ENCODE results near the gene EIF4G3. TPM values are rescaled to one million over a fixed set of nuclear protein-coding genes. Genes with fewer than 3 reads are reported as not detected.

The EIF4G3 gene
- total and polyA plus RNA-seq, 9 of the 15 experiments (the other 6 are each of a cell fraction or from before 2014, with no cell fraction given), result 6.7 to 40.5 (median 32.1) TPM

GRCh38 chr1:21189421-21189820 lies 12.7 kb upstream of the EIF4G3 start:
- Histone ChIP-seq H3K4me2 (ENCODE audit: insufficient read depth, low read length) (no peak overlapping the region), H3K79me2 (ENCODE audit: control insufficient read depth, insufficient read depth, low read length) (no peaks in the 10 kb centered on the region), H3K4me1 (replicated peaks in 1 of 2; ENCODE audit: control insufficient read depth in 2 of 2, insufficient read depth in 2 of 2, low read length in 2 of 2) (no peaks in the 10 kb centered on the region), H3K27ac (ENCODE audit: extremely low read depth, low read depth, low read length) (no peak overlapping the region), H3K4me3 (no peak overlapping the region), H3K9me1 (ENCODE audit: control insufficient read depth, insufficient read depth, low read length) (no peaks in the 10 kb centered on the region), H4K20me1 (replicated peaks; ENCODE audit: control insufficient read depth, insufficient read depth, low read length) (no peaks in the 10 kb centered on the region), H2AFZ (ENCODE audit: low read depth, low read length) (no peak overlapping the region), H3K27me3 (ENCODE audit: control insufficient read depth in 2 of 2, insufficient read depth in 2 of 2, low read length in 2 of 2) (peaks cover 20 to 36% of the 10 kb centered on the region in 2 experiments), H3K36me3 (ENCODE audit: control insufficient read depth, insufficient read depth, low read length) (no peaks in the 10 kb centered on the region), H3K9ac (ENCODE audit: insufficient read depth in 1 of 2, low read depth in 2 of 2, low read length in 2 of 2) (no peak overlapping the region; a peak in 1 of 4 replicates), H3K9me3 (replicated peaks; ENCODE audit: control insufficient read depth, insufficient read depth, low read depth, low read length) (no peaks in the 10 kb centered on the region)
- in situ Hi-C loops (cut with MboI), result no loop called here
- no peak; the same call in 2 of the 3 replicates for ATAC-seq
- FAIRE-seq, result no peak
- 2% methylated on average over 3 of the region's 3 CpGs for WGBS (ENCODE audit: insufficient coverage, low coverage, missing lambda C conversion rate)
- no peak for DNase-seq (ENCODE audit: extremely low read depth in 1 of 4, low spot score in 3 of 4)
- intact Hi-C loops (cut with micrococcal nuclease), result no loop called here
- BruUV-seq (replicated peaks), result no TSS peak
- POLR2A ChIA-PET, result interaction anchor here (0.6 to 2.5 kb wide), 4 partner anchors 8 to 455 kb away, joined by 3 to 10 read pairs (median 3); no protein-coding TSS in a partner anchor
- no peak for TF ChIP-seq ZNF133 (CRISPR knock-in tag; IDR thresholded peaks at IDR 0.05)
- TF ChIP-seq TRIM24 (IDR thresholded peaks at IDR 0.05), result no peak
- no peak for TF ChIP-seq CHCHD3 (CRISPR knock-in tag; IDR thresholded peaks at IDR 0.05)
- TF ChIP-seq IRF2 (CRISPR knock-in tag; IDR thresholded peaks at IDR 0.05), result no peak
- no peak for TF ChIP-seq HEY1 (CRISPR knock-in tag; IDR thresholded peaks at IDR 0.05; ENCODE audit: borderline replicate concordance)
- TF ChIP-seq, protein P1, sequence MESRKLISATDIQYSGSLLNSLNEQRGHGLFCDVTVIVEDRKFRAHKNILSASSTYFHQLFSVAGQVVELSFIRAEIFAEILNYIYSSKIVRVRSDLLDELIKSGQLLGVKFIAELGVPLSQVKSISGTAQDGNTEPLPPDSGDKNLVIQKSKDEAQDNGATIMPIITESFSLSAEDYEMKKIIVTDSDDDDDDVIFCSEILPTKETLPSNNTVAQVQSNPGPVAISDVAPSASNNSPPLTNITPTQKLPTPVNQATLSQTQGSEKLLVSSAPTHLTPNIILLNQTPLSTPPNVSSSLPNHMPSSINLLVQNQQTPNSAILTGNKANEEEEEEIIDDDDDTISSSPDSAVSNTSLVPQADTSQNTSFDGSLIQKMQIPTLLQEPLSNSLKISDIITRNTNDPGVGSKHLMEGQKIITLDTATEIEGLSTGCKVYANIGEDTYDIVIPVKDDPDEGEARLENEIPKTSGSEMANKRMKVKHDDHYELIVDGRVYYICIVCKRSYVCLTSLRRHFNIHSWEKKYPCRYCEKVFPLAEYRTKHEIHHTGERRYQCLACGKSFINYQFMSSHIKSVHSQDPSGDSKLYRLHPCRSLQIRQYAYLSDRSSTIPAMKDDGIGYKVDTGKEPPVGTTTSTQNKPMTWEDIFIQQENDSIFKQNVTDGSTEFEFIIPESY (CRISPR knock-in tag; IDR thresholded peaks at IDR 0.05), result no peak
- no peak for TF ChIP-seq KLF13 (tag; IDR thresholded peaks at IDR 0.05; ENCODE audit: borderline replicate concordance, low read depth)
- no peak for TF ChIP-seq ZNF717 (CRISPR knock-in tag; IDR thresholded peaks at IDR 0.05)
- TF ChIP-seq LCOR (CRISPR knock-in tag; IDR thresholded peaks at IDR 0.05), result no peak
- TF ChIP-seq ZNF282 (CRISPR knock-in tag; IDR thresholded peaks at IDR 0.05), result no peak
- TF ChIP-seq NBN (IDR thresholded peaks at IDR 0.05; ENCODE audit: low read depth), result no peak
- TF ChIP-seq ELF2 (CRISPR knock-in tag; IDR thresholded peaks at IDR 0.05), result no peak
- no peak for TF ChIP-seq RBM39 (optimal IDR thresholded peaks at IDR 0.05; ENCODE audit: low read depth, low read length)
- TF ChIP-seq TBL1XR1 (IDR thresholded peaks at IDR 0.05; ENCODE audit: low read length in 2 of 2), result no peak
- TF ChIP-seq ATF4 (CRISPR knock-in tag; IDR thresholded peaks at IDR 0.05), result no peak
- CTCF ChIA-PET (ENCODE audit: low intra/inter-chr PET ratio), result no interaction called here

All from K562 (cell line).